IPS-18a (cell line): ENCODE data around the gene NOTUM.
"Not testable (repeated sequence)": the region's sequence is repeated elsewhere in the genome, so short reads cannot be mapped to it uniquely, and the experiment has no call there.

ENCODE experiments used
- H3K27ac ChIP-seq: one replicate; pipeline ENCODE4 v1.5.1; 2013; ENCODE audit warnings: low read length
- H3K27me3 ChIP-seq: one replicate; pipeline ENCODE4 v1.6.1; 2013; ENCODE audit warnings: mild to moderate bottlenecking, low read length; ENCODE audit not compliant: control insufficient read depth, insufficient read depth
- H3K36me3 ChIP-seq: one replicate; pipeline ENCODE4 v1.6.1; 2013; ENCODE audit warnings: low read depth, low read length; ENCODE audit not compliant: control insufficient read depth
- H3K4me1 ChIP-seq: one replicate; pipeline ENCODE4 v1.6.1; 2013; ENCODE audit warnings: low read depth, low read length; ENCODE audit not compliant: control insufficient read depth
- H3K4me3 ChIP-seq: one replicate; pipeline ENCODE4 v1.5.1; 2013; ENCODE audit warnings: low read length
- H3K9ac ChIP-seq: one replicate; pipeline ENCODE4 v1.6.1; 2013; ENCODE audit warnings: mild to moderate bottlenecking, low read length, moderate library complexity
- H3K9me3 ChIP-seq: one replicate; pipeline ENCODE4 v1.6.1; 2013; ENCODE audit warnings: low read depth, low read length; ENCODE audit not compliant: control insufficient read depth

NOTUM gene

DNA sequence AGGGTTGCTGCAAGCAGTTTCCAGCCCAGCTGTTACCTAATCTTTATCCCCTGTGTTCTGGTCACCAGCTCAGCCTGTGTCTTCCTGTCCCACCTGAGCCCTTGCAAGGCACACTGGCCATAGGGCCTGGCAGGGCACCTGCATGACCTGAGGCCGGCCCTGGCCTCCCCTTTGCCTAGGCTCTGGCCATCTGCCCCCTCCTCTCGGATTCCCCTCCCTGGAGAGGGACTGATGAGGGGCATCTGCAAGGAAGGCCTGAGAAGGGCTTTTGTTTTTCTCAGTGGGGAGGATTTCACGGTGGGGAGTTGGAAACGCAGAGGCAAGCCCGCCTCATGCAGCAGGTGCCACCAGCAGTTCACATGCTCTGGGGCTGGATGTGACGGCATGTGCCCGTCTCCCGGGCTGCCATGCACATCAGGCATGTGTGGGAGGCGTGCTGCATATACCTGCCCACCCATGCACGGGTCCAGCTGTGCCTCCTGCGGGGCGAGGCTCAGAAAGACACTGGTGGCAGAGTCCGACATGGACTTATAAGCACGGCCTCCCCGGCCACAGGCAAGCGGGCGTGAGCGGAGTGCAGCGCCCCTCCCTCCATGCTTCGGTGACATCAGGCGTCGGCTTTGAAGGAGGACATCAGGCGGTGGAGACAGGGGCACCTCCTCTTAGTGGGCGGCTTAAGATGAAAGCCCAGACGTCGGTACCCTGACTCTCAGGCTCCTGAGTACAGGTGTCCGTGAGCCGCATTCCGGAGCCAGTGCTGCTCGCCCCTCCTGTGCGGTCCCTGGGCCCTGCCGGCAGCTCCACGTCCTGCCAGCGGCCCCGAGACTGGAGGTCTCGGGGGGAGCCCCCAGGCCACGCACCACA is 33.0 kb upstream of the NOTUM start:
- no peak overlapping the region for H3K9ac ChIP-seq
- peaks cover 20% of the 10 kb centered on the region for H3K4me1 ChIP-seq
- H3K27me3 ChIP-seq: no peaks in the 10 kb centered on the region
- H3K4me3 ChIP-seq: no peak overlapping the region
- H3K27ac ChIP-seq: no peak overlapping the region
- no peaks in the 10 kb centered on the region for H3K9me3 ChIP-seq
- no peaks in the 10 kb centered on the region for H3K36me3 ChIP-seq

GRCh38 chr17:81992306-81993102 is 31.5 kb upstream of the NOTUM start:
- Histone ChIP-seq H3K27ac (no peak overlapping the region), H3K27me3 (no peaks in the 10 kb centered on the region), H3K36me3 (no peaks in the 10 kb centered on the region), H3K9ac (no peak overlapping the region), H3K4me3 (no peak overlapping the region), H3K9me3 (no peaks in the 10 kb centered on the region), H3K4me1 (peaks cover 20% of the 10 kb centered on the region)

GRCh38 chr17:81991684-81992305 is 30.8 kb upstream of the NOTUM start:
- no peaks in the 10 kb centered on the region for H3K27me3 ChIP-seq
- H3K27ac ChIP-seq: no peak overlapping the region
- H3K4me3 ChIP-seq: no peak overlapping the region
- H3K4me1 ChIP-seq: peaks cover 20% of the 10 kb centered on the region
- no peaks in the 10 kb centered on the region for H3K36me3 ChIP-seq
- H3K9me3 ChIP-seq: no peaks in the 10 kb centered on the region
- H3K9ac ChIP-seq: no peak overlapping the region

GRCh38 chr17:81990836-81991683 is 30.1 kb upstream of the NOTUM start:
- Histone ChIP-seq H3K9me3 (no peaks in the 10 kb centered on the region), H3K27me3 (no peaks in the 10 kb centered on the region), H3K27ac (no peak overlapping the region), H3K4me1 (peaks cover 20% of the 10 kb centered on the region), H3K9ac (no peak overlapping the region), H3K4me3 (no peak overlapping the region), H3K36me3 (no peaks in the 10 kb centered on the region)

- H3K9me3 ChIP-seq: no peaks in the 10 kb centered on the region
- H3K27ac ChIP-seq: no peak overlapping the region
- no peak overlapping the region for H3K9ac ChIP-seq
- peaks cover 9% of the 10 kb centered on the region for H3K4me1 ChIP-seq
- no peak overlapping the region for H3K4me3 ChIP-seq
- H3K36me3 ChIP-seq: peaks cover 14% of the 10 kb centered on the region
- no peaks in the 10 kb centered on the region for H3K27me3 ChIP-seq
Observed at GRCh38 chr17:81987161-81987770, 26.3 kb upstream of the NOTUM start.

DNA sequence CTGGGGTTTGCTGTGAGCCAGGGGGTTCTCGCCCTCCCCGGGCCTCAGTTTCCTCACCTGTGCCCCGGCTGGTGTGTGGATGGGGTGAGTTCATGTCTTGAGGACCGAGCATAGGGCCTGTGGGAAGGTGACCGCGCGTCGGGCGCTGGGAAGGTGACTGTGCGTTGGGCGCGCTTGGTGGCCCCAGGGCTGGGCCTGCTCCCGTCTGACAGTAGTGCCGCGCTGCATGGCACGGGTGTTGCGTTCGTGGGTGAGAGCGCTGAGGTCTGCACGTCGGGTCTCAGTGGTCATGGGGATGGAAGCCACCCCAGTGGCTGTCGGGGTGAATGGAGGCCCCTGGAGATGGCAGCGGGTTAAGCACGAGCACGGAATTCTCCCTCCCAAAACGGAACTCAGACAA is 25.6 kb upstream of the NOTUM start:
- H3K9ac ChIP-seq: no peak overlapping the region
- H3K9me3 ChIP-seq: no peaks in the 10 kb centered on the region
- H3K36me3 ChIP-seq: peaks cover 14% of the 10 kb centered on the region
- peaks cover 4% of the 10 kb centered on the region for H3K4me1 ChIP-seq
- H3K27ac ChIP-seq: no peak overlapping the region
- no peaks in the 10 kb centered on the region for H3K27me3 ChIP-seq
- H3K4me3 ChIP-seq: no peak overlapping the region

DNA sequence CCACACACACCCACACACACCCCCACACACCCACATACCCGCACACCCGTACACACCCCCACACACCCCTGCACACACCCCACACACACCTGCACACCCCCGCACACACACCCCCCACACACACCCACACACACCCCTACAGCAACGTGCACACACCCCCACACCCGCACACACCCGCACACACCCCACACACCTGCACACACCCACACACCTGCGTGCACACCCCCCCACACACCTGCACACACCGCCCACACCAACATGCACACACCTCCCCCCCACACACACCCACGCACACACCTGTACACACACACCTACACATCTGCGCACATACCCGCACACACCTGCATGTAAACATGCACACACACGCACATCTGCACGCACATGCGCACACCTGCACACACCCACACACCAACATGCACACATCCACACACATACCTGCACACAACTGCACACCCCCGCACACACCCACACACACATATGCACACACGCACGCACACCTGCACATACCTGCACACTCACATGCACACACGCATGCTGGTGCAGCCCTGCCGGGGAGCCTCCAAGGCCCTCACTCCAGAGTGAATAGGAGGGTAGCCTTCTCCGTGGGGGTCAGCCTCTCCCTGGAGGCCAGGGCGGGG is 23.9 kb upstream of the NOTUM start:
- Histone ChIP-seq H3K4me3 (no peak overlapping the region), H3K27ac (no peak overlapping the region), H3K27me3 (no peaks in the 10 kb centered on the region), H3K9me3 (no peaks in the 10 kb centered on the region), H3K36me3 (peaks cover 18% of the 10 kb centered on the region), H3K4me1 (no peaks in the 10 kb centered on the region), H3K9ac (no peak overlapping the region)

DNA sequence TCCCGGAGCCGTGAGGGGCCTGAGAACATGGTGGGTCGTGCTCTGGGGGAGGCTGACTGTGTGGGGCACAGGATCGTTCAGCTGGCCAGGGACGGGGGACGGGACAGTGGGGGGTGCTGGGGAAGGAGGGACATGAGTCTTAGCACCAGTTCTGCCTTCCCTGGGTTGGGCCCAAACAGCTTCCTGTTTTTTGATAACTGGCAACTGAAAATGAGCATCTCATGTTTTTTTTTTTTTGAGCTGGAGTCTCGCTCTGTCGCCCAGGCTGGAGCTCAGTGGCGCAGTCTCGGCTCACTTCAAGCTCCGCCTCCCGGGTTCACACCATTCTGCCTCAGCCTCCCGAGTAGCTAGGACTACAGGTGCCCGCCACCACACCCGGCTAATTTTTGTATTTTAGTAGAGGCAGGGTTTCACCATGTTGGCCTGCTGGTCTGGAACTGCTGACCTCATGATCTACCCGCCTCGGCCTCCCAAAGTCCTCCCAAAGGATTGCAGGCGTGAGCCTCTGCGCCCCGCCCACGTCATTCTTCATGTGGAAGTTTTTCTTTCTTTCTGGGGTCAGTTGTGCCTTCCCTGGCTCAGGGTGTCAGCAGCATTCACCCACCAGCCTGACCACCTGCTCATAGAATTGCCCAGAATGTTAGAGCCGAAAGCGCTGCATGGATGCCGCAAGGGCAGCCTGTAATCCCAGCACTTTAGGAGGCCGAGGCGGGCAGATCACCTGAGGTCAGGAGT is 22.8 kb upstream of the NOTUM start:
- Histone ChIP-seq H3K4me3 (no peak overlapping the region), H3K27me3 (no peaks in the 10 kb centered on the region), H3K9ac (no peak overlapping the region), H3K9me3 (no peaks in the 10 kb centered on the region), H3K4me1 (no peaks in the 10 kb centered on the region), H3K27ac (no peak overlapping the region), H3K36me3 (peaks cover 24% of the 10 kb centered on the region)

DNA sequence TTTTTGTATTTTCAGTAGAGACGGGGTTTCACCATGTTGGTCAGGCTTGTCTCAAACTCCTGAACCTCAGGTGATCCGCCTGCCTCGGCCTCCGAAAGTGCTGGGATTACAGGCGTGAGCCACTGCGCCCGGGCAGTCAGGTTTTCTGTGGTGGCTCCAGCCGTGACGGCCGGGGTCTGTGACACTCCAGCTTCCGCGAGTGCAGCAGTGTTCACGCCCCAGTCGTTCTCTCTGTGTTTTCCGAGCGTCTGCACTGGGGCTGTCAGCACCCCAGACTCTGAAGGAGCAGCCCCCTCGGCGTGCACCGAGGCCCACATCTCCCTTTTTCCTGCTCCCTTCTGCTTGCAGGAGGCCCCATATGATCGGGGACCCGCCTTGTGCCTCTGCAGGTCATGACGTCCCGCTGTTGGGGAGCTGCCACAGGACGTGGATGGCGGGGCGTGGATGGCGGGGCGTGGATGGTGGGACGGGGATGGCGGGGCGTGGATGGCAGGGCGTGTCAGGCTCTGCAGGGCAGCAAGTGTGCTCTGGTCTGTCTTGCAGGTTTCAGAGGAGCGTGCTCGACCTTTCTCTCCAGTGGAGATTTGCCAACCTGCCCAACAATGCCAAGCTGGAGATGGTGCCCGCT is 22.1 kb upstream of the NOTUM start:
- Histone ChIP-seq H3K27me3 (no peaks in the 10 kb centered on the region), H3K9ac (no peak overlapping the region), H3K27ac (no peak overlapping the region), H3K4me1 (no peaks in the 10 kb centered on the region), H3K36me3 (peaks cover 24% of the 10 kb centered on the region), H3K9me3 (no peaks in the 10 kb centered on the region), H3K4me3 (no peak overlapping the region)

GRCh38 chr17:81981511-81981910 is 20.5 kb upstream of the NOTUM start:
- H3K36me3 ChIP-seq: peaks cover 24% of the 10 kb centered on the region
- H3K4me3 ChIP-seq, H3K27ac ChIP-seq, H3K4me1 ChIP-seq, H3K9me3 ChIP-seq, H3K27me3 ChIP-seq, H3K9ac ChIP-seq: not testable (repeated sequence)
